ENCODE results near the gene CPS1. TPM values are rescaled to one million over a fixed set of nuclear protein-coding genes. Genes with fewer than 3 reads are reported as not detected.

CPS1 gene
- total and polyA plus RNA-seq, 2 of the 8 experiments (the other 6 are each of a cell fraction or from before 2014, with no cell fraction given), result 7.9 to 15.7 TPM

DNA sequence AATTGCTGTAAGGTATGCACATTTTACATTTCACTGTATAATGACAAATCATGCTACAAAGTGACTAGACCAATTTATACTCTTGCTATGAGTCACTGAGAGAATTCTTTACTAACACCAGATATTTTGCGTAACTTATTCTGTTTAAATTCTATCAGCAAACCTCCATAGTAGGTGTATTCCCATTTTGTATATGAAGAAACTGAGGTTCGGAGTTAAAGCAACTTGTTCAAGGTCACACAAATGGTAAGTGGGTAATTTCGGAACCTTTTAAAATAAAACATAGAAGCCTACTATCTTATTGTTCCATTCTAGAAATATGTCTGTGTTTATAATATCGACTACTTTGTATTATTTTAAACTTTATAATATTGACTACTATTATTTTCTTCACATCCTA, 15.9 kb upstream of the CPS1 start (continued):
- TF ChIP-seq EP300 (IDR thresholded peaks at IDR 0.05; ENCODE audit: borderline replicate concordance in 1 of 2, low read depth in 2 of 2, low read length in 2 of 2) (no peak), HDAC6 (IDR thresholded peaks at IDR 0.05; ENCODE audit: low read depth, low read length) (no peak)
